Hippocampal formation (tissue), 2 donors: ENCODE results near the gene FAM199X.
"Not testable (repeated sequence)": the region's sequence is repeated elsewhere in the genome, so short reads cannot be mapped to it uniquely, and the experiment has no call there.

Experiments used
- DNase-seq, 2 donors: peaks; one replicate each; lab custom pipeline; 2025; lab: John Stamatoyannopoulos, UW

The FAM199X gene

DNA sequence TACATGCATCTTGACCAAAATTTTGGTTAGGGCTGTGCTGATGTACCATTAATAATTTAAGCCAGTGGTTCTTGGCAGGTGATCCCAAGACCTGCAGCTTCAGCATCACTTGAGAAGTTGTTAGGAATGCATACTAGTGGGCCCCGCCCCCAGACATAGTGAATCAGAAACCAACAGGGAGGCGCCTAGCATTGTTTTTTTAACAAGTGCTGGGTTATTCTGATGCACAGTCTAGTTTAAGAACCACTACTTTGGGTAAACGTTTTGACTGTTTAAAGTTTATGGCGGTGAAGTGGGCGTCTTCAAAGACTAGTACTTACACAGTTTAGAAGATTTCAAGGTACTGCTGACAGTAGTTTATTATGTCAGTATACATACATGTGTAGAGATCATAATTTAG, 23.6 kb downstream of the FAM199X start:
- DNase-seq = no peak

DNA sequence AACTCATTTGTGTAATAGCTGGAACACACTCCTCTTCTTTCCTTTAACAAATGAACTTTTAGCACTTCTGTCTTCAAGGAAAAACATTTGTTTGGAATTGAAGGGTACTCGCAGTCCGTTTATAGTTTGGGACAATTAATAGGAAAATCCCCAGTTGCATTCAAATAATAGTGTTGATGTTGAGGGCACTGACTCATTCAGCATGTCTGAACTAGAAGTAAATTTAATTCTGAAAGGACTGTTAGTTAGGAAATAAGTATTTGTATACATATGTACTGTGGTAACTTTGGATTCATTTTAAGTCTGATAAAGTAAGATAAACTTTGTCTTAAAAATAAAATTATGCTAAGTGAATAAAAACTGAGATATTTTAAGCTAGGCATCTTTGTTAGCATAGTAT, 27.2 kb downstream of the FAM199X start:
- DNase-seq = no peak

DNA sequence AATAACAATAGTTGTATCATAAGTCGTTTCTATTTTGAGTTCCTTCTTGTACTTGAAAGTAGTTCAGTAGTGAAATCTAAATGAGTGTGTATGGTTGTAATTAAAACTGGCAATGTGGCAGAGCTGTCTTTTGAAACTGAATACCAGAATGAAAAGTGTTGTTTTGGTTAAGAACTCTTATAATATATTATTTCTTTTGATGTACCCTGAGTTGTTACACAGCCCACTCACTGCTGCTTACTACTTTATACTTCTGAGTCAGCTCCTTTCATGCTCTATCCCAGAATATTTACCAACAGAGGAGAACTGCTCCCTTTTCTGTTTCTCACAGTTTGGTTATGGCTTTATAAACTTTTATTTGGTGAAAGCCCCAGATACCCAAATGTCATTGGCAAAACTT, 28.8 kb downstream of the FAM199X start:
- no peak for DNase-seq

DNA sequence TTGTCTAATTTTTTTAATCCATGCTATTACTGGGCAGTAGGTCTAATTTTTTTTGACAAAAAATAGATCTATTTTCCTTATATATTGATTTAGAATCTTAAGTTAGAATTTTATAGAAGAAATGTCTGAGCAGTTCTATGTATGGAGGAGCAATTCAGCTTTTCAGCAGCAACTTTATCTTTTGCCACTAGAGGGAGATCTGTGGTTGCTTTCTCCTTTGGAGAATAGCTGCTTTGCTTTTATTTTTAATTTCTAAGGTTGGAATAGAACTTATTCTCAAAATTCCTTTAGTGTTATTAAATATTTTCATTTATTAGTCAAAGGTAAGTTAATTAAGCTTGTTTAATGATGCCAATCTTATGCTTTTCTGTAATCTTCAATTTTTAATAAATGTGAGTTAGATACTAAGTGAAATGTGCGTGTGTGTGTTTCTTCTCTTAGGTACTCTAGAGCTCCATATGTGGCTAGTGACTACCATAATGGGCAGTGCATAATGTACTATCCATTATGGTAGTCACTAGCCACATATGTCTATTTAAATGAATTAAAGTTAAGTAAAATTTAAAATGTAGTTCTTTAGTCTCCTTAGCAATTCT, 29.3 kb downstream of the FAM199X start:
- peak in 1 of 2 donors; percentile 47 for DNase-seq

DNA sequence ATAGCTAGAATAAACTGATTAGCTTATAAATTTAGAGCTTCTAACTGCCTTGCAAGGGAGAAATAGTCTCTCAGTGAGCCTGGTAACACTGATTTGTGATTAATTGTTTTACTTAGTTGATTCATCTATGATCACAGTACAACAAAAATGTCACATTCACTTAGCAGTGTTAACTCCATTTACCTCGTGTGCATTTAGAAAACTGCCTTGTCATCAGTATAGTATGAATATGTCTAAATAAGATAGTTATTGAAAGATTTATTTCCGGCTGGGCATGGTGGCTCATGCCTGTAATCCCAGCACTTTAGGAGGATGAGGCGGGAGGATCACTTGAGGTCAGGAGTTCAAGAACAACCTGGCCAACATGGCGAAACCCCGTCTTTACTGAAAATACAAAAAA, 39.3 kb downstream of the FAM199X start:
- DNase-seq = no peak

DNA sequence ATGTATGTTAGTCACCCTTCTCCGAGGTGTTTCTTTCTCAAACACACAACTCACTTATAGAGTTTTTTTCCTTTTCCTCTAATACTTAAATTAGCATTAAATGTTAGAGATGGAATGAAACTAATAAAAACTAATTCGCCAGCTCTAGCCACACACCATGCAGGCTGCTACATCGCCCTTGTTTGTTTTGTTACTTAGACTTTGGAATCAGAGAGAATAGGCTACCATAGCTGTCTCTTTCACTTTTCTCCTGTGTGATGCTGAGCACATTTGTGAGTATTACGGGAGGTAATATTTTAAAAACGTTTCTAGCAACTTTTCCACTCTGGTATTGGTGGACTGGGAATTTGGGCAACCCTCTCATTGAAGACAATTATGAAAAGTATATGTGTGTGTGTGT, 44.9 kb downstream of the FAM199X start:
- no peak for DNase-seq

DNA sequence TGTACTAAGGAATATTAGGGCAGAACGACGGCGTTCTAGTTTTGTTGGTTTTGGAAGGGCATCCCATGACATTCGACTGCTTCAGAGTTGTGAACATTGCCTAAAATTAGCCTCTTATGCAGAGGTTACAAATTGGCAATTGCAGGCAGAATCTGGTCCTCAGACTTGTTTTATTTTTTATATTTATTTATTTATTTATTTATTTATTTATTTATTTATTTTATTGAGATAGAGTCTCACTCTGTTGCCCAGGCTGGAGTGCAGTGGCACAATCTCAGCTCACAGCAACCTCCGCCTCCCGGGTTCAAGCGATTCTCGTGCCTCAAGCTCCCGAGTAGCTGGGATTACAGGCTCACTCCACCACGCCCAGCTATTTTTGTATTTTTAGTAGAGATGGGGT, 63.8 kb downstream of the FAM199X start:
- not testable (repeated sequence) for DNase-seq
